Measurements from ENCODE around the gene EEPD1. TPM values are rescaled to one million over a fixed set of nuclear protein-coding genes. Genes with fewer than 3 reads are reported as not detected.

The EEPD1 gene
- polyA plus RNA-seq, 1 of the 3 experiments (the other 2 are of a cell fraction): 5.0 TPM

DNA sequence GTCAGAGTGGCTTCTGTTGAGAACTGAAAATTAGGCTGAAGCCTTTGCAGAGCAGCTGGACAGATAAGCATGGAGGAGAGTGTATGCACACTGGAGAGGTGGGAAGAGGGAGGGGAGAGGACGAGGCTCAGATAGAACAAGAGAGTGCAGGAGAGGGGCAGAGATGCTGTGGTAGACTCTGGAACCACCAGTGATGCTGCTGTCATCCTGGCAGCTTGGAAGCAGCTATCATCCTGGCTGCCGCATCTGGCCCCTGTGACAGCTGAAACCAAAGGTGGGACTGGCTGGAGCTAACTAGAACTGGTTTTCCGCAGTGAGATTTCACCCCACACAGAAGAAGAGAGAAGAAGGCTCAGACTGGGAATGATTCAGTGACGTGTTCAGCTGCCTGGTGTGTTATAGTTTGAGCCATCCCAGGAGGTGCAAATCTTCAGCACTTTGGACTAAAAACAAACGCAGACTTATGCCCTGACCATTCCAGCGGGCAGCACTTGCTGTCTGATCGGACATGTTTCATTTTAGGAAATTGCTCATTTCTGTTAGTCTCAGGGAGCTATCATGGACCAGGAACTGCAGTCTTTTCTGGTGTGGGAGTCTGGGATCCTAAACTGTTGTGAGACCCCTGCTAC, 38.4 kb downstream of the EEPD1 start:
- H3K27me3 ChIP-seq (ENCODE audit: insufficient read depth): no peaks in the 10 kb centered on the region
- H3K9ac ChIP-seq: no peak overlapping the region
- H3K4me3 ChIP-seq (ENCODE audit: low read depth in 2 of 2, low read length in 1 of 2): no peak overlapping the region
- H3K27ac ChIP-seq (ENCODE audit: low read depth in 2 of 2, low read length in 1 of 2): no peak overlapping the region
- H2AFZ ChIP-seq (ENCODE audit: low read depth): no peak overlapping the region
- ChIA-PET CTCF (interaction anchor here (0.6 to 1.4 kb wide), 7 partner anchors 8 to 206 kb away, joined by 3 to 5 read pairs (median 3); no protein-coding TSS in a partner anchor), POLR2A (no interaction called here)
- H3K4me2 ChIP-seq: no peak overlapping the region
- DNase-seq: no peak
- H3K79me2 ChIP-seq (ENCODE audit: insufficient read depth): no peaks in the 10 kb centered on the region
- H3F3A ChIP-seq (replicated peaks; ENCODE audit: insufficient read depth): no peaks in the 10 kb centered on the region
- 87% methylated on average over 7 of the region's 7 CpGs for WGBS (ENCODE audit: low lambda C conversion rate)
- H4K20me1 ChIP-seq (ENCODE audit: insufficient read depth): no peaks in the 10 kb centered on the region
- H3K9me3 ChIP-seq: no peaks in the 10 kb centered on the region
- H3K4me1 ChIP-seq (ENCODE audit: control insufficient read depth in 1 of 2, insufficient read depth in 2 of 2, low read depth in 1 of 2, low read length in 1 of 2): peaks cover 0 to 15% of the 10 kb centered on the region in 2 experiments; a peak in 2 of 4 replicates
- H3K36me3 ChIP-seq (replicated peaks in 1 of 2; ENCODE audit: control insufficient read depth in 1 of 2, insufficient read depth in 2 of 2, low read length in 1 of 2): no peaks in the 10 kb centered on the region
- TF ChIP-seq TCF12 (IDR thresholded peaks at IDR 0.05) (no peak), YY1 (IDR thresholded peaks at IDR 0.05; ENCODE audit: low read depth) (no peak), SIN3A (IDR thresholded peaks at IDR 0.05; ENCODE audit: borderline replicate concordance, low read depth, low read length) (no peak), USF2 (IDR thresholded peaks at IDR 0.05; ENCODE audit: borderline replicate concordance, low read depth, low read length) (no peak), RCOR1 (IDR thresholded peaks at IDR 0.05; ENCODE audit: low read length) (no peak), USF1 (IDR thresholded peaks at IDR 0.05; ENCODE audit: borderline replicate concordance, low read depth) (no peak), GATA2 (CRISPR knock-in tag; IDR thresholded peaks at IDR 0.05) (no peak), TAF1 (IDR thresholded peaks at IDR 0.05; ENCODE audit: borderline replicate concordance, low read depth, low read length) (no peak), RFX5 (IDR thresholded peaks at IDR 0.05; ENCODE audit: low read length) (no peak)
- TF ChIP-seq, protein P1, sequence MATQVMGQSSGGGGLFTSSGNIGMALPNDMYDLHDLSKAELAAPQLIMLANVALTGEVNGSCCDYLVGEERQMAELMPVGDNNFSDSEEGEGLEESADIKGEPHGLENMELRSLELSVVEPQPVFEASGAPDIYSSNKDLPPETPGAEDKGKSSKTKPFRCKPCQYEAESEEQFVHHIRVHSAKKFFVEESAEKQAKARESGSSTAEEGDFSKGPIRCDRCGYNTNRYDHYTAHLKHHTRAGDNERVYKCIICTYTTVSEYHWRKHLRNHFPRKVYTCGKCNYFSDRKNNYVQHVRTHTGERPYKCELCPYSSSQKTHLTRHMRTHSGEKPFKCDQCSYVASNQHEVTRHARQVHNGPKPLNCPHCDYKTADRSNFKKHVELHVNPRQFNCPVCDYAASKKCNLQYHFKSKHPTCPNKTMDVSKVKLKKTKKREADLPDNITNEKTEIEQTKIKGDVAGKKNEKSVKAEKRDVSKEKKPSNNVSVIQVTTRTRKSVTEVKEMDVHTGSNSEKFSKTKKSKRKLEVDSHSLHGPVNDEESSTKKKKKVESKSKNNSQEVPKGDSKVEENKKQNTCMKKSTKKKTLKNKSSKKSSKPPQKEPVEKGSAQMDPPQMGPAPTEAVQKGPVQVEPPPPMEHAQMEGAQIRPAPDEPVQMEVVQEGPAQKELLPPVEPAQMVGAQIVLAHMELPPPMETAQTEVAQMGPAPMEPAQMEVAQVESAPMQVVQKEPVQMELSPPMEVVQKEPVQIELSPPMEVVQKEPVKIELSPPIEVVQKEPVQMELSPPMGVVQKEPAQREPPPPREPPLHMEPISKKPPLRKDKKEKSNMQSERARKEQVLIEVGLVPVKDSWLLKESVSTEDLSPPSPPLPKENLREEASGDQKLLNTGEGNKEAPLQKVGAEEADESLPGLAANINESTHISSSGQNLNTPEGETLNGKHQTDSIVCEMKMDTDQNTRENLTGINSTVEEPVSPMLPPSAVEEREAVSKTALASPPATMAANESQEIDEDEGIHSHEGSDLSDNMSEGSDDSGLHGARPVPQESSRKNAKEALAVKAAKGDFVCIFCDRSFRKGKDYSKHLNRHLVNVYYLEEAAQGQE (IDR thresholded peaks at IDR 0.05; ENCODE audit: low read depth, low read length): no peak
- no peaks in the 10 kb centered on the region for H3K9me2 ChIP-seq

Data from SK-N-SH (cell line).